Keratinocyte (primary cell): Measurements from ENCODE around the gene PRM2.

Source experiments
- EZH2 ChIP-seq: IDR thresholded peaks from one replicate; pipeline ENCODE4 v1.6.1; 2012; ENCODE audit warnings: inconsistent platforms, mild to moderate bottlenecking, low read length, moderate library complexity
- TF ChIP-seq, protein P1 (sequence below), 3 experiments: IDR thresholded peaks in 1 of 3; conservative IDR thresholded peaks in 1 of 3; optimal IDR thresholded peaks in 1 of 3; 2 replicates in 2 of 3; 3 replicates in 1 of 3; pipeline versions ENCODE3 to v1.5.1; 2011; ENCODE audit warnings: low read length in 3 of 3, mild to moderate bottlenecking in 3 of 3, moderate library complexity in 2 of 3, control low read depth in 1 of 3, inconsistent platforms in 1 of 3; ENCODE audit not compliant: insufficient read depth in 2 of 3; ENCODE audit errors: extremely low read depth in 1 of 3

GRCh38 chr16:11303405-11304138 lies 27.3 kb upstream of the PRM2 start:
- TF ChIP-seq, protein P1, sequence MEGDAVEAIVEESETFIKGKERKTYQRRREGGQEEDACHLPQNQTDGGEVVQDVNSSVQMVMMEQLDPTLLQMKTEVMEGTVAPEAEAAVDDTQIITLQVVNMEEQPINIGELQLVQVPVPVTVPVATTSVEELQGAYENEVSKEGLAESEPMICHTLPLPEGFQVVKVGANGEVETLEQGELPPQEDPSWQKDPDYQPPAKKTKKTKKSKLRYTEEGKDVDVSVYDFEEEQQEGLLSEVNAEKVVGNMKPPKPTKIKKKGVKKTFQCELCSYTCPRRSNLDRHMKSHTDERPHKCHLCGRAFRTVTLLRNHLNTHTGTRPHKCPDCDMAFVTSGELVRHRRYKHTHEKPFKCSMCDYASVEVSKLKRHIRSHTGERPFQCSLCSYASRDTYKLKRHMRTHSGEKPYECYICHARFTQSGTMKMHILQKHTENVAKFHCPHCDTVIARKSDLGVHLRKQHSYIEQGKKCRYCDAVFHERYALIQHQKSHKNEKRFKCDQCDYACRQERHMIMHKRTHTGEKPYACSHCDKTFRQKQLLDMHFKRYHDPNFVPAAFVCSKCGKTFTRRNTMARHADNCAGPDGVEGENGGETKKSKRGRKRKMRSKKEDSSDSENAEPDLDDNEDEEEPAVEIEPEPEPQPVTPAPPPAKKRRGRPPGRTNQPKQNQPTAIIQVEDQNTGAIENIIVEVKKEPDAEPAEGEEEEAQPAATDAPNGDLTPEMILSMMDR (optimal IDR thresholded peaks at IDR 0.05 in 1 of 3, IDR thresholded peaks at IDR 0.05 in 1 of 3, conservative IDR thresholded peaks at IDR 0.05 in 1 of 3; ENCODE audit: extremely low read depth in 1 of 3, insufficient read depth in 2 of 3, low read length in 3 of 3): no peak
- no peak for TF ChIP-seq EZH2
